Measurements from ENCODE around the gene MAML3.

The MAML3 gene

GRCh38 chr4:139826426-139826825 is 327.6 kb downstream of the MAML3 start:
- no peak for DNase-seq

GRCh38 chr4:139825523-139826014 is 328.4 kb downstream of the MAML3 start:
- no peak for DNase-seq

GRCh38 chr4:139824882-139825522 is 329.0 kb downstream of the MAML3 start:
- DNase-seq = no peak

GRCh38 chr4:139823746-139824145 is 330.2 kb downstream of the MAML3 start:
- no peak for DNase-seq

- DNase-seq = no peak
Observed at GRCh38 chr4:139823345-139823744, 330.6 kb downstream of the MAML3 start.

- DNase-seq = no peak
Observed at GRCh38 chr4:139822391-139822790, 331.6 kb downstream of the MAML3 start.

- DNase-seq = no peak
Observed at GRCh38 chr4:139819082-139819481, 334.9 kb downstream of the MAML3 start.

- no peak for DNase-seq
Observed at GRCh38 chr4:139817657-139818452, 336.1 kb downstream of the MAML3 start.

- no peak for DNase-seq
Observed at GRCh38 chr4:139816856-139817255, 337.1 kb downstream of the MAML3 start.

GRCh38 chr4:139815778-139816601 is 338.0 kb downstream of the MAML3 start:
- no peak for DNase-seq

GRCh38 chr4:139814323-139815015 is 339.5 kb downstream of the MAML3 start:
- DNase-seq = no peak

GRCh38 chr4:139813881-139814280 is 340.1 kb downstream of the MAML3 start:
- no peak for DNase-seq

GRCh38 chr4:139810710-139811109 is 343.3 kb downstream of the MAML3 start:
- DNase-seq = no peak

GRCh38 chr4:139809757-139810140 is 344.2 kb downstream of the MAML3 start:
- DNase-seq = no peak

GRCh38 chr4:139808808-139809756 is 344.9 kb downstream of the MAML3 start:
- DNase-seq = no peak

GRCh38 chr4:139808381-139808807 is 345.6 kb downstream of the MAML3 start:
- DNase-seq = no peak

- no peak for DNase-seq
Observed at GRCh38 chr4:139807483-139807882, 346.5 kb downstream of the MAML3 start.

GRCh38 chr4:139806929-139807328 is 347.1 kb downstream of the MAML3 start:
- DNase-seq = no peak

GRCh38 chr4:139802931-139803330 is 351.1 kb downstream of the MAML3 start:
- DNase-seq = no peak

- DNase-seq = no peak
Observed at GRCh38 chr4:139802488-139802887, 351.5 kb downstream of the MAML3 start.

- no peak for DNase-seq
Observed at GRCh38 chr4:139801895-139802294, 352.1 kb downstream of the MAML3 start.

Measured in effector CD4-positive, alpha-beta T cell (primary cell).